Measurements from ENCODE around the gene CFAP74.

Gene CFAP74

DNA sequence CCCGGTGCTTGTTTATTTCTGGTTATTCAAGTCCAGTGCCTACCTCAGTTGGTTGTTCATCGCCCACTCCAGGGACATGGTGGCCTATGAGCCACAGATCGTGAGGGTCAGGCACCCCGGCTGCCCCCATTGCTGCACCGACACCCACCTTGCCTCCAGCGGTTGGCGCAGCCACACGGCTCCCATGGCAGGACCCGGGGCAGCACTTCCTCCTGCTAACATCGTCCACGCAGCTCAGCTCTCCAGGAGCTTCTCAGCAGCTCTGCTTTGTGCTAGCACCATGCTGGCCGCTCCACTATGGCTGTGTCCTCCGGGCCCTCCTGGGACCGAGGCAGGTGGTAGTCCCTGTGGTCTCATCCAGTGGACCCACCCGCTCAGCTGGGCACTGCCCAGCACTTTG lies 32.7 kb upstream of the CFAP74 start:
- TF ChIP-seq, protein P1, sequence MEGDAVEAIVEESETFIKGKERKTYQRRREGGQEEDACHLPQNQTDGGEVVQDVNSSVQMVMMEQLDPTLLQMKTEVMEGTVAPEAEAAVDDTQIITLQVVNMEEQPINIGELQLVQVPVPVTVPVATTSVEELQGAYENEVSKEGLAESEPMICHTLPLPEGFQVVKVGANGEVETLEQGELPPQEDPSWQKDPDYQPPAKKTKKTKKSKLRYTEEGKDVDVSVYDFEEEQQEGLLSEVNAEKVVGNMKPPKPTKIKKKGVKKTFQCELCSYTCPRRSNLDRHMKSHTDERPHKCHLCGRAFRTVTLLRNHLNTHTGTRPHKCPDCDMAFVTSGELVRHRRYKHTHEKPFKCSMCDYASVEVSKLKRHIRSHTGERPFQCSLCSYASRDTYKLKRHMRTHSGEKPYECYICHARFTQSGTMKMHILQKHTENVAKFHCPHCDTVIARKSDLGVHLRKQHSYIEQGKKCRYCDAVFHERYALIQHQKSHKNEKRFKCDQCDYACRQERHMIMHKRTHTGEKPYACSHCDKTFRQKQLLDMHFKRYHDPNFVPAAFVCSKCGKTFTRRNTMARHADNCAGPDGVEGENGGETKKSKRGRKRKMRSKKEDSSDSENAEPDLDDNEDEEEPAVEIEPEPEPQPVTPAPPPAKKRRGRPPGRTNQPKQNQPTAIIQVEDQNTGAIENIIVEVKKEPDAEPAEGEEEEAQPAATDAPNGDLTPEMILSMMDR (IDR thresholded peaks at IDR 0.05) = no peak

GRCh38 chr1:2033165-2033564 lies 29.6 kb upstream of the CFAP74 start:
- TF ChIP-seq, protein P1 (IDR thresholded peaks at IDR 0.05) = no peak

DNA sequence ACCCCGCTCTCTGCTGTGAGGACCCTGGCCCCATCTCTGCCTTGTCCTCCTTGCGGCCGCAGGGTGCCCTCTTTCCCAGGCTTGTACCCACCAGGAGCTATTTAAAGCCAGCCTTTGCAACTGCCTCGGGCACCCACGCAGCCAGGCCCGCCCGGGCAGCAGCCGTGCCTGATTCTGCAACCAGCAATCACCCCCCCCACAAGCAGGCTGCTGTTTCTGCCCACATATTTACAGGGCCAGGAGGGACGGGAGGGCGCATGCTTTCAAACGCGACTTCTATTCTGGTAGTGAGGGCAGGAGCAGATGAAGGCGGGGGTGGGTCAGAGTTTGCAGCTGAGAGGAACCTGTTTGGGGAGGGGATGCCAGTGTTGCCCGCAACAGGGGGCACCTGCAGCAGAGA lies 29.2 kb upstream of the CFAP74 start:
- TF ChIP-seq, protein P1 (IDR thresholded peaks at IDR 0.05) = no peak

- TF ChIP-seq, protein P1 (IDR thresholded peaks at IDR 0.05) = no peak
Observed at GRCh38 chr1:2031546-2032540, 28.3 kb upstream of the CFAP74 start.

DNA sequence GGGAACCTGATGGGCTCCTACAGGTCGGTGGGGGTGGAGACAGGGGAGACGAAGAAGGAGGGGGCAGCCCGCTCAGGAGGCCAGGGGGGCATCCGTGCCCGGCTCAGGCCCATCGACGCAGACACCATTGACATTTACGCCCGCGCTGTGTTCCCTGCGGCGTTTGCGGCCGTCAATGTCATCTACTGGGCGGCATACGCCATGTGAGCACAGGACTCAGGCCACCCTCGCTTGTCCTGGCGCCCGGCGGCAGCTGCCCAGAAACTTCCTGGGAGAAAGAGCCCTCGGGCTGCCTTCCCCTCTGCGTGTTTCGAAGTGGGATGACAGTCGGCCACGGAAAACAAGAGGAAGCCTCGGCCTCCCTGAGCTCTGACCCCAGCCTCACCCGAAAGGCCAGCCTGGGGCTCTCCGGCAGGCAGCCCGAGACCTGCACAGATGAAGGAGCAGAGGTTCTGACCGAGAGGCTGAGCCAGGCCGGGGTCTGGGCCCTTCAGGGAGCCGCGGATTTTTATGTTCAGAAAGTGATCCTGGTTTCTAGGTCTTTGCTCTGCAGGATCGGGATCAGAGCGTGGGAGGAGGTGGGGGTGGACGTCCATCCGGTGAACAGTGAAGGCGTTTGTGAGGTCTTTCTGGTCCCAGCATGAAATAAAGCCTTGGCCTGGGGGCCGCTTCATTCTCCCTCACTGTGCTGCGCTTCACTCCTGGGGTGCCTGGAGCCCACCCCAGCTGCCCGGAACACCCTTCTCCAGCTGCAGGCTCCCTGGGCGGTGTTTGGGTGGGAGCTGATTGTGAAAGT lies 26.7 kb upstream of the CFAP74 start:
- TF ChIP-seq, protein P1 (IDR thresholded peaks at IDR 0.05) = no peak

GRCh38 chr1:2029561-2029960 lies 26.0 kb upstream of the CFAP74 start:
- TF ChIP-seq, protein P1 (IDR thresholded peaks at IDR 0.05) = no peak

- TF ChIP-seq, protein P1 (IDR thresholded peaks at IDR 0.05) = no peak
Observed at GRCh38 chr1:2028870-2029560, 25.4 kb upstream of the CFAP74 start.

Data from LNCAP (cell line).